GM19328 (cell line): ENCODE data around the gene PNPLA3.

Experiments used
- ATAC-seq: cut with Tn5 transposase; IDR thresholded peaks from one replicate; pipeline ENCODE4 v1.9.1; 2021; ENCODE audit warnings: mild to moderate bottlenecking, moderate library complexity; ENCODE audit not compliant: unreplicated experiment

PNPLA3 gene

GRCh38 chr22:43988116-43988820 is 64.7 kb downstream of the PNPLA3 start:
- no peak for ATAC-seq

DNA sequence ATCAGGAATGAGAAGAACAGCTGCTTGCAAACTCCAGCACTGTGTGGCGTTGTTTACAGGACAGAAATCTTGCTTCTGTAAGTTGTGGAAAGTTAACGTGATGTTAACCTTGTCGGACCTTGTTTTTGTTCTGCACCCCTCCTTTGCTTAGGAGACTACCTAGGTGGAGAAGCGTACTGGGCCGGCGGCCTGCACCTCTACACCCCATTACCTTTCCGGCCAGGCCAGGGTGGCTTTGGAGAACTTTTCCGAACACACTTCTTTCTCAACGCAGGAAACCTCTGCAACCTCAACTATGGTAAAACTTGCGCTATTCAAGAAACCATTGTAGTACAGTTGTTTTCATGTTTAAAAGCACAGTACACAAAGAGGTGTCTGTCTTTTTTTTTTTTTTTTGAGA is 65.4 kb downstream of the PNPLA3 start:
- ATAC-seq, result no peak

DNA sequence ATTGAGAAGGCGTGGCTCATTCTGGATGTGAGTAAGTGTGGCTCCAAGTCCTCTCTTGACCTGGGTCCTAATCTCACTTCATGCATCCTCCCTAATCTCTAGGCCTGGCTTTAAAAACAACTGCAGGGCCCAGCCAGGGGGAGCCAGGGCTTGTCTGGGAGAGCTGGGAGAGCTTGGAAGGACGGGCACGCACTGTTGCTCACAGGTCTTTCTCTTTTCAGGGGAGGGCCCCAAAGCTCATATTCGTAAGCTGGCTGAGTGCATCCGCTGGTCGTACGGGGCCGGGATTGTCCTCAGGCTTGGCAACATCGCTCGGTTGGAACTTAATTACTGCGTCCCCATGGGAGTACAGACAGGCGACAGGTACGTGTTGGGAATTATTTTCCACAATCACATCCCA is 66.4 kb downstream of the PNPLA3 start:
- ATAC-seq, result no peak

GRCh38 chr22:43991316-43992020 is 67.9 kb downstream of the PNPLA3 start:
- ATAC-seq, result no peak

GRCh38 chr22:43992331-43992821 is 68.8 kb downstream of the PNPLA3 start:
- no peak for ATAC-seq

GRCh38 chr22:43993072-43993760 is 69.6 kb downstream of the PNPLA3 start:
- no peak for ATAC-seq

- no peak for ATAC-seq
These were observed 70.4 kb downstream of the PNPLA3 start for GRCh38 chr22:43994006-43994405.

DNA sequence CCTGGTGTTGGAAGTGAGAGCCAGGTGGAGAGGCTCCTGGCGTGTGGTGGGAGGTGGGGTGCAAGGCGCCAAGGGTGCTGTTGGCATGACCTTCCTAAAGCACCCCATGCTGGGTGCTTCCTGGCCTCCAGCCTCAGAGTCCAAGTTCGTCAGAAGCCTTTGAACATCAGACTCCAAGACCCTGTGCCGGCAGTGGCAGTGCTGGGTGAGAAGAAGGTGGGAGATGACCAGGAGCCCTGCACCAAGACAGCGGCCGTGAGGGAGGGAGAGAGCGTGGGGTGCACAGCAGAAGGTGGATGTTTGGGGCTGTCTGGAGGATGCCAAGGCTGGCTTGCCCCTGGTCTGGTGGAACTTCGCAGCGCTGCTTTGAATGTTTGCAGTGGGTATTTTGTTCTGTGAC is 70.8 kb downstream of the PNPLA3 start:
- ATAC-seq, result no peak

DNA sequence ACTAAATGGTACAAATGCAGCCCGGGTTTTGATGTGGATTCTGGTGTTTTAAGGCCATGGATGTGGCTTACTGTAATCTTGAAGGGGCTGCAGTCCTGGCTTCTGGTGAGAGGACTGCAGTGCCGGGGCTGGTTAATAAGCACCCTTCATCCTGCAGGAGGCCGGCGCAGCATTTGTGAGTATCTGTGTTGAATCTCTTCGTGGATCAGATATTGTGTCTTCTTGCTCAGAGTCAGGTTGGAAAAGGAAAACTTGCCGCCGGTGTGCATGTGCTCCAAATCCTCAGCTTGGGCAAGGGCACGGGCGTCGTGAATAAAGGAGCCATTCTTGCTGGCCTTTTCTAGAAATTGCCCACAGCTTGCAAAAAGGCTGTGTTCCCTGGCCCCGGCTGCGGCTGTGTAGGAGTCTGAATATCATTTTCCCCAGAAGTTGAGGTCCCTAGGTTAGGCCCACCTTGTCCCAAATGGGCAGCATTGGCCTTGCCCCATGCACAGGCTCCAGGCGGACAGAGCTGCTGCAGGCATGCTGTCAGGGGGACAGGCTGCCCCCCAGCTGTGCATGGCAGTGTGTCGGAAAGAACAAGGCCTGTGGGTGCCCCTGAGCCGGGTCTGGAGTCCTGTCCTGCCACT is 71.6 kb downstream of the PNPLA3 start:
- ATAC-seq, result no peak

DNA sequence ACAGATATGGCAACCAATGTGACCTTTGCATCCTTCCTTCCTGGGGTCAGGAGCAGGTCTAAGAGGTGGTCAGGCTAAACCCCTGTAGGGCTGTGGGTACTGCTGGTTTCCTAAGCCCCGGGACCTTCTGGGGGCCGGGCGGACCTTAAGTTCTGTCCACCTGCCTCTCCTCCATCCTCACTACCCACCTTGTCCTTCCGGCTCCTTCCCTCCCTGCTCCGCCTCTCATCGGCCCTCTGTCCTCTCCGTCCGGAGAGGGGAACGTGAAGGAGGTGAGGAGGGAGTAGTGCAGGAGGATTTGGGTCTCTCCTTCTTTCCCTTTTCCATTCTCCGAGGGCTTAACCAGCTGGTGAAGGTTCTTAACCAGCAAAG is 72.2 kb downstream of the PNPLA3 start:
- ATAC-seq, result no peak

GRCh38 chr22:43996170-43996980 is 72.8 kb downstream of the PNPLA3 start:
- no peak for ATAC-seq

- no peak for ATAC-seq
These were observed 73.3 kb downstream of the PNPLA3 start for GRCh38 chr22:43996981-43997265.
